ACC112 (cell line): ENCODE measurements around the gene TMEM259.

Experiments used
- H2AFZ ChIP-seq: fragments of 200-600 bp; sonication (generic); one replicate; pipeline ENCODE4 v1.6.0; 2017; ENCODE audit warnings: antibody characterized with exemption, low read length; ENCODE audit not compliant: unreplicated experiment
- H3K27ac ChIP-seq: fragments of 200-600 bp; sonication (generic); 2 replicates; pipeline ENCODE4 v1.5.1; 2014; ENCODE audit warnings: low read depth, mild to moderate bottlenecking, antibody characterized with exemption, low read length, moderate library complexity
- H3K27me3 ChIP-seq: fragments of 200-600 bp; sonication (generic); 2 replicates; pipeline ENCODE4 v1.6.1; 2014; ENCODE audit warnings: mild to moderate bottlenecking, antibody characterized with exemption, low read length, moderate library complexity, mixed read lengths; ENCODE audit not compliant: insufficient read depth
- H3K36me3 ChIP-seq: fragments of 200-600 bp; sonication (generic); 2 replicates; pipeline ENCODE4 v1.6.1; 2016; ENCODE audit warnings: mild to moderate bottlenecking, antibody characterized with exemption, low read length, moderate library complexity, mixed read lengths; ENCODE audit not compliant: insufficient read depth
- H3K4me1 ChIP-seq: fragments of 200-600 bp; sonication (generic); one replicate; pipeline ENCODE4 v1.6.1; 2016; ENCODE audit warnings: low read length, mixed read lengths; ENCODE audit not compliant: insufficient read depth, unreplicated experiment, control insufficient read depth
- H3K4me3 ChIP-seq: fragments of 200-600 bp; sonication (generic); 2 replicates; pipeline ENCODE4 v1.5.1; 2014; ENCODE audit warnings: mild to moderate bottlenecking, low read depth, low read length
- H3K79me2 ChIP-seq: fragments of 200-600 bp; sonication (generic); one replicate; pipeline ENCODE4 v1.6.0; 2016; ENCODE audit warnings: low read length; ENCODE audit not compliant: control insufficient read depth, unreplicated experiment, insufficient read depth

Gene TMEM259

GRCh38 chr19:1020868-1021425 is at the start of gene TMEM259:
Gene TMEM259, minus strand, starts transcription at chr19:1021123. Its CDS starts 127 bp downstream, at chr19:1020996.
- H3K4me1 ChIP-seq = peaks cover 27% of the 10 kb centered on the region
- H2AFZ ChIP-seq = no peak within 1 kb of the TSS
- peaks cover 49% of the 10 kb centered on the region for H3K79me2 ChIP-seq
- H3K27me3 ChIP-seq = no peaks in the 10 kb centered on the region
- no peaks in the 10 kb centered on the region for H3K36me3 ChIP-seq
- peak within 1 kb of the TSS; percentile 90 for H3K27ac ChIP-seq
- peak within 1 kb of the TSS; percentile 91 for H3K4me3 ChIP-seq

- Histone ChIP-seq H3K4me1 (no peaks in the 10 kb centered on the region), H3K36me3 (no peaks in the 10 kb centered on the region), H3K79me2 (no peaks in the 10 kb centered on the region), H3K27ac (no peak overlapping the region), H3K4me3 (0 out of 2 replicates have a peak overlapping the region, but pooled peaks have one; percentile 2), H2AFZ (no peak overlapping the region), H3K27me3 (peaks cover 27% of the 10 kb centered on the region)
Measured at GRCh38 chr19:1070576-1070930, 49.6 kb upstream of the TMEM259 start.

DNA sequence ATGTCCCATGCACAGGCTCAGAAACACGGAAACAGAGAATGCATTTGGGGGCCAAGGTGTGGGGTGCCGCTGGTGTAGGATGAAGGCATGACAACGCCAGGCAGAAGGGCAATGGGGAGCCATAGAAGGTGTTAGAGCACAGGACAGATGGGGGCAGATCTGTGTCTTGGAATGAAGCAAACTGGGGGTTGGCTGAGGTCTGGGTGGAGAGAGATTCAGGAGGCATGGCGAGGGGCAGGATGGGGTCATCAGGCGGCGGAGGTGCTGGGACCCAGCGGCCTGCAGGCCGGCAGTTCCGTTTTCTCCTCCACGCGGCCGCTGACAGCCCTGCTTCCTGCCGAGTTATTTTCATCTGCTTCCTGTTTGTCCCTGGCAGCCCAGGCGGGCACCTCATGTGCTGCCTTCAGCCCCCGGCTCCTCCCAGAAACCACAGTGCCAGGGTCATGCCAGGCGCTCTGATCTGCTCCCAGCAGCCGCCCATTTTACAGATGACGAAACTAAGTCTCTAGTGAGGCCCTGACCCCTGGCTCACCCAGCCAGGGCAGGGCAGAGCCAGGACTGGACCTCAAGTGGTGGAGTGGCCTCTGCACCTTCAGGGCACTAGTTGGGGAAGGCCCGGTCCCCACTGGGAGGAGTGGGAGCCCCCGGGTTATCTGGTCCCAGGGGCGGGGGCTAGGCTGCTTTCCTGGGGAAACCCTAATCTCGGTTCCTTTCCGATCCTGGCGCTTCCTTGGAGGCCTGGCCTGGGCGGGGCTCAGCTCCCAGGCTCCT is 48.3 kb upstream of the TMEM259 start:
- Histone ChIP-seq H3K4me1 (no peaks in the 10 kb centered on the region), H2AFZ (no peak overlapping the region), H3K36me3 (no peaks in the 10 kb centered on the region), H3K27ac (no peak overlapping the region), H3K4me3 (no peak overlapping the region), H3K27me3 (peaks cover 27% of the 10 kb centered on the region), H3K79me2 (no peaks in the 10 kb centered on the region)

DNA sequence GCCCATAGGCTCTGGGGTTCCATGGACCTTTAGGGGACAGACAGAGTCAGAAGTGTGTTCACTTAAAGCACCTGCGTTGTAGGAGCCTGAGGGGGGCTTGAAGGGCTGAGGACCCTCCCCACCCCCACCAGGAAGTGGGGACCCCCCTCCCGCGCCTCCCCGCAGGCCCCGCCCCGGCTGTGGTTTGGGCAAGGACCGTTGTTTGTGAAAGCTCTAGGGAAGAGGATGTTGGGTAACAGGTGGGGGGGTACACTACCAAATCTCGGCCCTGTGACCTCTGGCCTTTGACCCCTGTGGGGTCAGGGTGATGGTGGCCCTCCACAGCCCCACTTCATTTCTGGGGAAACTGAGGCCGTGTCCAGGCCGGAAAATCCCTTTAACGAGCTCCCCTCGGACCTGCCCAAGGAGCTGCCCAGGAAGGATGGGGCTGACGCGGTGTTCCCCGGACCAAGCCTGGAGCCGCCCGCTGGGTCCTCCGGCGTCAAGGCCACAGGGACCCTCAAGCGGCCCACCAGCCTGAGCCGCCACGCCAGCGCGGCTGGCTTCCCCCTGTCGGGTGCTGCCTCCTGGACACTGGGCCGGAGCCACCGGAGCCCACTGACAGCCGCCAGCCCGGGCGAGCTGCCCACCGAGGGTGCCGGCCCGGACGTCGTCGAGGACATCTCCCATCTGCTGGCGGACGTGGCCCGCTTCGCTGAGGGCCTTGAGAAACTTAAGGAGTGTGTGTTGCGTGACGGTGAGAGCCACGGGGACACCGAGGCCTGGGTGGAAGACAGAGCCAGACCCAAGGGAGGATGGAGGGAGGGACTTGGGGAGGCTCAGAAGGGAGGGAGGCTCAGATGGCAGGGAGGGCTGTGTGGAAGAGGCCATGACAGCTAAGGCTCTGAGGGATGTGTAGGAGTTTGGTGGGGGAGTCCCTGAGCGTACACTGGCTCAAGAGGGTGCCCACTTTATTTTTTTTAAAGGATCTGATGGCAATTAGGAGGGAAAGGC is 47.4 kb upstream of the TMEM259 start:
- Histone ChIP-seq H3K36me3 (no peaks in the 10 kb centered on the region), H3K4me1 (no peaks in the 10 kb centered on the region), H2AFZ (no peak overlapping the region), H3K27me3 (peaks cover 27% of the 10 kb centered on the region), H3K27ac (no peak overlapping the region), H3K4me3 (no peak overlapping the region), H3K79me2 (no peaks in the 10 kb centered on the region)

DNA sequence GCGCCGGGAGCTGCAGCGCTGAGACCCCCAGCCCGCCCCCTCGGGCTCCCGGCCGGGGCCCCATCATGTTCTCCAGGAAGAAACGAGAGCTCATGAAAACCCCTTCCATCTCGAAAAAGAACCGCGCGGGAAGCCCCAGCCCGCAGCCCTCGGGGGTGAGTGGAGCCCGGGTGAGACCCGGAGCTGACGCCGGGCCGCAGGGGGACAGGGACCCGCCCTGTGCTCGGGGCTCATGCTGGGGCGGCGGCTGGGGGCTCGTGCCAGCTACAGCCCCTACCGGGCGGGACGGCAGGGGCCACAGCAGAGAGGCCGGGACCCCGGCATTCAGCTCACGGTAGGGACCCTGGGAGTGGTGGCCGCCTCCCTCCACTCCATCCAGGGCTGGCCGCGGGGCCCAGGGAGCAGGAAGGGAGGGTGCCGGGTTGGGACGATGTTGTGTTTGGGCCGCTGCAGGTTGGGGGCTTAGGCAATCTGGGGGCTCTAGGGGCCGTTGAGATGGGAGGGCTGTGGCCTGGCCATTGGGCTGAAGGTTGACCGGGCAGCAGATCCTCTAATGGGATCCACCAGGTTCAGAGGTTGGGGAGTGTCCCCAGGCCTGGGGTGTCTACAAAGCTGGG is 46.5 kb upstream of the TMEM259 start:
- H3K4me3 ChIP-seq = peak overlapping the region; percentile 60
- H2AFZ ChIP-seq = no peak overlapping the region
- peaks cover 27% of the 10 kb centered on the region for H3K27me3 ChIP-seq
- no peak overlapping the region for H3K27ac ChIP-seq
- H3K36me3 ChIP-seq = no peaks in the 10 kb centered on the region
- H3K79me2 ChIP-seq = no peaks in the 10 kb centered on the region
- no peaks in the 10 kb centered on the region for H3K4me1 ChIP-seq

- Histone ChIP-seq H3K27ac (no peak within 1 kb of the TSS), H3K27me3 (peaks cover 27% of the 10 kb centered on the region), H3K4me1 (no peaks in the 10 kb centered on the region), H2AFZ (no peak within 1 kb of the TSS), H3K79me2 (no peaks in the 10 kb centered on the region), H3K4me3 (peak within 1 kb of the TSS; percentile 60), H3K36me3 (no peaks in the 10 kb centered on the region)
Measured at GRCh38 chr19:1066748-1067340, 45.9 kb upstream of the TMEM259 start, which contains the start of gene ARHGAP45. Gene ARHGAP45, plus strand, starts transcription at chr19:1067167. Its CDS starts 239 bp downstream, at chr19:1067406.

- Histone ChIP-seq H3K36me3 (no peaks in the 10 kb centered on the region), H3K4me1 (no peaks in the 10 kb centered on the region), H3K27ac (no peak overlapping the region), H3K27me3 (peaks cover 27% of the 10 kb centered on the region), H3K4me3 (peak overlapping the region; percentile 60; the same call in 1 of the 2 replicates), H2AFZ (no peak overlapping the region), H3K79me2 (no peaks in the 10 kb centered on the region)
Measured at GRCh38 chr19:1066251-1066747, 45.4 kb upstream of the TMEM259 start.

DNA sequence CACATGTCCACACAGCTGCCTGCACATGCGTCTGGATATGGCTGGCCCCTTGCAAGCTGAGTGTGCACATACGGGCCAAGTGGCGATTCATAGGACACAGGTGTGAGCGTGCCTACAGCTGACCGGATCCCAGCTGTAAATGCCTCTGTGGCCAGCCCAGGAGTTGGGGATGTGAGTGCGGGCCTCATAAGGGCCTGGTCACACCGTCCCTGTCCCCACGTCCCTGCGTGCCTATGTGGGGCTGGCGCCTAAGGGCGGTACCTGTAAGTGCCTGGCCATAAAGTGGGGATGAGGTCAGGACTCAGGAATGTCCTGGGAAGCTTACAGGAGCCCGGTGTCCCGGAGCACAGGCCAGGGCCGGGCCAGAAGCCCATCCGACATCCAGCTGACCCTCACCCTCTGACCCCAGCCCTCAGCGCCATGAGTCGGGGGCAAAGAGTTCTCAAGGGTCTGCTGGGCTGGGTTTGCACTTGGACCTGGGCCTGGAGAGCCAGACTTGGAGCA is 44.7 kb upstream of the TMEM259 start:
- Histone ChIP-seq H3K4me3 (no peak overlapping the region), H3K79me2 (no peaks in the 10 kb centered on the region)

GRCh38 chr19:1064661-1065605 is 44.0 kb upstream of the TMEM259 start:
- H3K4me1 ChIP-seq = no peaks in the 10 kb centered on the region
- H3K79me2 ChIP-seq = no peaks in the 10 kb centered on the region
- 0 out of 2 replicates have a peak overlapping the region, but pooled peaks have one; percentile 15 for H3K4me3 ChIP-seq
- no peaks in the 10 kb centered on the region for H3K36me3 ChIP-seq
- H3K27ac ChIP-seq = no peak overlapping the region
- peaks cover 20% of the 10 kb centered on the region; the same call in 1 of the 2 replicates for H3K27me3 ChIP-seq
- no peak overlapping the region for H2AFZ ChIP-seq

More for the DNA sequence above, 44.7 kb upstream of the TMEM259 start:
- H3K27ac ChIP-seq = no peak overlapping the region
- no peaks in the 10 kb centered on the region for H3K4me1 ChIP-seq
- no peak overlapping the region for H2AFZ ChIP-seq
- no peaks in the 10 kb centered on the region for H3K36me3 ChIP-seq
- H3K27me3 ChIP-seq = peaks cover 22% of the 10 kb centered on the region
